Erythroblast (primary cell): ENCODE measurements around the gene MEGF11.

Experiments used
- GATA1 ChIP-seq: IDR thresholded peaks from 2 replicates; pipeline ENCODE4 v1.6.1; 2011; ENCODE audit warnings: low read depth, mild to moderate bottlenecking, control low read depth, low read length, moderate library complexity
- POLR2A ChIP-seq: IDR thresholded peaks from 2 replicates; pipeline ENCODE4 v1.6.1; 2011; ENCODE audit warnings: mild to moderate bottlenecking, low read length

DNA sequence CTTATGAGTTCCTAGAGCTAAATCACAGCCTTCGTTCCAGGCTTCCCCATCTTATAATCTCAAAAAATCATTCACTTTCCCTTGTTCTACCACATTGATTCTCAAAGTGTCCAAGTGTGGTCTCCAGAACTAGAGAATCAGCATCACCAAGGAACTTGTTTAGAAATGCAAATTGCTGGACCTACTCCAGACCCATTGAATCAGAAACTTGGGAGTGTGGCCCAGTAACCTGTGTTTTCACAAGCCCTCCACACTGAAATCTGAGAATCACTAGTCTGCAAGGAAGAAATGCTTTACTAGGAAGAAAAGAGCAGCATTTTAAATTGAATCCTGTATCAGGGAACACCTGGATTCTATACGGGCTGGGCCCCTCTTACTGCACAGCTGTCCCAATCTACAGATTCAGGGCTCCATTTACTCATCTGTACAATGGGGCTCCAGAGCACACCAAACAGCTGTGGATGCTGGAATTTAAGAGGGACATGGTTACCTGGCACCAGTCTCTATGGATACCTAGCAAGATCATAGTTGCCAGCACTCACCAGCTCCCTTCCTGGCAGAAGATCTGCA is 3.9 kb downstream of the MEGF11 start:
- TF ChIP-seq POLR2A (no peak), GATA1 (no peak)
